ACC112 (cell line): ENCODE data around the gene OPRM1.

Experiments used
- H2AFZ ChIP-seq: fragments of 200-600 bp; sonication (generic); one replicate; pipeline ENCODE4 v1.6.0; 2017; ENCODE audit warnings: antibody characterized with exemption, low read length; ENCODE audit not compliant: unreplicated experiment
- H3K27ac ChIP-seq: fragments of 200-600 bp; sonication (generic); 2 replicates; pipeline ENCODE4 v1.5.1; 2014; ENCODE audit warnings: low read depth, mild to moderate bottlenecking, antibody characterized with exemption, low read length, moderate library complexity
- H3K27me3 ChIP-seq: fragments of 200-600 bp; sonication (generic); 2 replicates; pipeline ENCODE4 v1.6.1; 2014; ENCODE audit warnings: mild to moderate bottlenecking, antibody characterized with exemption, low read length, moderate library complexity, mixed read lengths; ENCODE audit not compliant: insufficient read depth
- H3K36me3 ChIP-seq: fragments of 200-600 bp; sonication (generic); 2 replicates; pipeline ENCODE4 v1.6.1; 2016; ENCODE audit warnings: mild to moderate bottlenecking, antibody characterized with exemption, low read length, moderate library complexity, mixed read lengths; ENCODE audit not compliant: insufficient read depth
- H3K4me1 ChIP-seq: fragments of 200-600 bp; sonication (generic); one replicate; pipeline ENCODE4 v1.6.1; 2016; ENCODE audit warnings: low read length, mixed read lengths; ENCODE audit not compliant: insufficient read depth, unreplicated experiment, control insufficient read depth
- H3K4me3 ChIP-seq: fragments of 200-600 bp; sonication (generic); 2 replicates; pipeline ENCODE4 v1.5.1; 2014; ENCODE audit warnings: mild to moderate bottlenecking, low read depth, low read length
- H3K79me2 ChIP-seq: fragments of 200-600 bp; sonication (generic); one replicate; pipeline ENCODE4 v1.6.0; 2016; ENCODE audit warnings: low read length; ENCODE audit not compliant: control insufficient read depth, unreplicated experiment, insufficient read depth

OPRM1 gene

GRCh38 chr6:154080461-154081189, 41.6 kb downstream of the OPRM1 start:
- no peak overlapping the region for H3K27ac ChIP-seq
- H3K4me3 ChIP-seq: no peak overlapping the region
- no peaks in the 10 kb centered on the region for H3K27me3 ChIP-seq

GRCh38 chr6:154086510-154086909, 47.5 kb downstream of the OPRM1 start:
- Histone ChIP-seq H3K36me3 (no peaks in the 10 kb centered on the region), H3K4me3 (no peak overlapping the region), H2AFZ (no peak overlapping the region), H3K79me2 (no peaks in the 10 kb centered on the region), H3K27ac (no peak overlapping the region), H3K4me1 (no peaks in the 10 kb centered on the region), H3K27me3 (no peaks in the 10 kb centered on the region)

More at GRCh38 chr6:154080461-154081189, 41.6 kb downstream of the OPRM1 start:
- Histone ChIP-seq H3K4me1 (no peaks in the 10 kb centered on the region), H3K36me3 (no peaks in the 10 kb centered on the region), H2AFZ (no peak overlapping the region), H3K79me2 (no peaks in the 10 kb centered on the region)

- Histone ChIP-seq H3K4me1 (no peaks in the 10 kb centered on the region), H3K27me3 (0 out of 2 replicates have a peak, but pooled peaks cover 6% of the 10 kb centered on the region), H3K27ac (no peak overlapping the region)
These were observed 53.4 kb downstream of the OPRM1 start for GRCh38 chr6:154092326-154092962.

GRCh38 chr6:154093231-154094044, 54.4 kb downstream of the OPRM1 start:
- no peaks in the 10 kb centered on the region for H3K36me3 ChIP-seq
- no peak overlapping the region for H3K4me3 ChIP-seq
- H2AFZ ChIP-seq: no peak overlapping the region
- H3K79me2 ChIP-seq: no peaks in the 10 kb centered on the region
- 0 out of 2 replicates have a peak, but pooled peaks cover 6% of the 10 kb centered on the region for H3K27me3 ChIP-seq
- H3K4me1 ChIP-seq: no peaks in the 10 kb centered on the region
- H3K27ac ChIP-seq: no peak overlapping the region

More at GRCh38 chr6:154092326-154092962, 53.4 kb downstream of the OPRM1 start:
- Histone ChIP-seq H3K79me2 (no peaks in the 10 kb centered on the region), H3K36me3 (no peaks in the 10 kb centered on the region), H2AFZ (no peak overlapping the region), H3K4me3 (no peak overlapping the region)

- Histone ChIP-seq H3K36me3 (no peaks in the 10 kb centered on the region), H3K27ac (no peak overlapping the region), H3K79me2 (no peaks in the 10 kb centered on the region), H3K4me3 (no peak overlapping the region), H3K4me1 (no peaks in the 10 kb centered on the region), H2AFZ (no peak overlapping the region), H3K27me3 (0 out of 2 replicates have a peak, but pooled peaks cover 6% of the 10 kb centered on the region)
These were observed 56.5 kb downstream of the OPRM1 start for GRCh38 chr6:154095571-154095970.

GRCh38 chr6:154096316-154096715, 57.3 kb downstream of the OPRM1 start:
- H3K36me3 ChIP-seq: no peaks in the 10 kb centered on the region
- H3K79me2 ChIP-seq: no peaks in the 10 kb centered on the region
- no peak overlapping the region for H3K27ac ChIP-seq
- 0 out of 2 replicates have a peak, but pooled peaks cover 6% of the 10 kb centered on the region for H3K27me3 ChIP-seq
- no peak overlapping the region for H3K4me3 ChIP-seq
- no peaks in the 10 kb centered on the region for H3K4me1 ChIP-seq
- no peak overlapping the region for H2AFZ ChIP-seq

GRCh38 chr6:154096834-154097233, 57.8 kb downstream of the OPRM1 start:
- Histone ChIP-seq H2AFZ (no peak overlapping the region), H3K4me1 (no peaks in the 10 kb centered on the region)

GRCh38 chr6:154099211-154099610, 60.2 kb downstream of the OPRM1 start:
- no peaks in the 10 kb centered on the region for H3K4me1 ChIP-seq
- no peaks in the 10 kb centered on the region for H3K36me3 ChIP-seq
- no peaks in the 10 kb centered on the region for H3K79me2 ChIP-seq
- H3K27me3 ChIP-seq: no peaks in the 10 kb centered on the region
- H3K27ac ChIP-seq: no peak overlapping the region
- no peak overlapping the region for H2AFZ ChIP-seq
- H3K4me3 ChIP-seq: no peak overlapping the region

More at GRCh38 chr6:154096834-154097233, 57.8 kb downstream of the OPRM1 start:
- Histone ChIP-seq H3K27me3 (0 out of 2 replicates have a peak, but pooled peaks cover 6% of the 10 kb centered on the region), H3K79me2 (no peaks in the 10 kb centered on the region), H3K4me3 (no peak overlapping the region), H3K36me3 (no peaks in the 10 kb centered on the region), H3K27ac (no peak overlapping the region)

- no peak overlapping the region for H3K27ac ChIP-seq
- H3K79me2 ChIP-seq: no peaks in the 10 kb centered on the region
- no peak overlapping the region for H2AFZ ChIP-seq
- H3K4me3 ChIP-seq: no peak overlapping the region
- H3K4me1 ChIP-seq: no peaks in the 10 kb centered on the region
- no peaks in the 10 kb centered on the region for H3K36me3 ChIP-seq
- H3K27me3 ChIP-seq: peaks cover 12% of the 10 kb centered on the region; the same call in 1 of the 2 replicates
These were observed 67.2 kb downstream of the OPRM1 start for GRCh38 chr6:154106251-154106650.

GRCh38 chr6:154111025-154111424, 72.0 kb downstream of the OPRM1 start:
- Histone ChIP-seq H3K27me3 (peaks cover 12% of the 10 kb centered on the region; the same call in 1 of the 2 replicates), H3K36me3 (no peaks in the 10 kb centered on the region), H3K79me2 (no peaks in the 10 kb centered on the region), H3K4me1 (no peaks in the 10 kb centered on the region), H3K4me3 (no peak overlapping the region), H3K27ac (no peak overlapping the region), H2AFZ (no peak overlapping the region)
